ENCODE measurements around the gene PCED1B. TPM values are rescaled to one million over a fixed set of nuclear protein-coding genes. Genes with fewer than 3 reads are reported as not detected.

The PCED1B gene
- total RNA-seq, 1 donor from 2014 or later = 1.7 TPM

DNA sequence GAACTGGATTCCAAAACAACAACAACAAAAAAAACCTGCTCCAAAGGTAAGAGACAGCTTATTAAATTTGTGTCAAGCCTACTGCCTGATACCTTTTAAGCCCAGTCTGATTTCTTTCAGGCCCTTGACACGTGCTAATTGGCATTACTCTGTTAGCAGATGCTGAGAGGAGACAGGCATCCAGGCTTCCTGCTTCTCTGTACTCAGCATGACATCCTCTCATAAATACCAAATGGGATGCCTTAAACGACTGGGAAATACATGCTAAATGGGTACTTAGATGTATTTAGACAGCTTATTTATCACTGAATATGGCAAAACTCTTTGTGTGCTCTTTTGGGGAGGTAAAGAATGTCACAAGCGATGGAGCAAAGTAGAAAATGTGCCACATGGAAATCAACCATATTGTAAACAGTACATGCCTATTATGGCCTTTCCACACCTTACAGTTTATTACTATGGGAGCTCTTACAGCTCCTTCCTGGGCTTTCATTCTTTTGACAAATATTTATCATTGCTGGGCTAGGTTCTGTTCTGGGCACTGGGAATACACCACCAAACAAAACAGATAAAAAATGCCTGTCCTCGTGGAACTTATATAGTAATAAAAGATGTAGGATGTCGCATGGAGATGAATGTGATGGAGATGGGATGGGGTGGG lies 11.5 kb upstream of the PCED1B start:
- no peak for ATAC-seq

DNA sequence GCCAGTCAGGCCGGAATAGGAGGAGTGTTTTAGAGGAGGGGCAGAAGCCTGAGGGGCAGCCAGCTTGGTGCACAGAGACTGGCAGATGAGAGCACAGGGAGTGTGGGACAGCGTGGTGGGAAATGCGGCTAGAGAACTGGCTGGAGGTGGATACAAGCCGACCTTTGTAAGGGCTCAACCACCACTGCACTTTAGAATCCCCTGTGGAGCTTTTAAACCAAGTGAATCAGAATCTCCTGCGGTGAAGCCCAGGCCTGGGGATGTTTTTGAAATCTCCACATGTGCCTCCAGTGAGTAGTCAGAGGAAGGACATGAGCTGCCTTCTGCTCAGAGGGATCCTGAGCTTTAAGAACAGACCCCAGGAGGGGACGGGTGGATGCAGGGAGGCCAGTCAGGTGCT lies 10.9 kb upstream of the PCED1B start:
- ATAC-seq = no peak

DNA sequence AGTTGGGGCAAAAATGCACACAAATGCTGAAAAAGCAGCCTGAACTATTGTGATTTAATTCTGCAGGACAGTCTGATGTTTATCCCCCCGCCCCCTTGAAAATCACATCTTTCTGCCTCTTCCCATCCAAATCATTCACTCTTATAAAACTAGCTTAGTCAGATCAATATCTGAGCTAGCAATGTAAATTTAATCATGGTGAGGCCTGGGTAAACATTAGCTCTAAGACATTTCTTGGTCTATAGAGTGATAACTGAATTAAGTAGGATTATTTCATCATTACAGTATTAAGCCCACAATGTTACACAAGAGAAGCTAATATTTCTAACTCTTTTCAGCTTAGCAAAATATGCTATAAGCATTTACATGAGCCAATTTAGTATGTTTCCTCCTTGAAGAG lies 9.1 kb upstream of the PCED1B start:
- no peak for ATAC-seq

DNA sequence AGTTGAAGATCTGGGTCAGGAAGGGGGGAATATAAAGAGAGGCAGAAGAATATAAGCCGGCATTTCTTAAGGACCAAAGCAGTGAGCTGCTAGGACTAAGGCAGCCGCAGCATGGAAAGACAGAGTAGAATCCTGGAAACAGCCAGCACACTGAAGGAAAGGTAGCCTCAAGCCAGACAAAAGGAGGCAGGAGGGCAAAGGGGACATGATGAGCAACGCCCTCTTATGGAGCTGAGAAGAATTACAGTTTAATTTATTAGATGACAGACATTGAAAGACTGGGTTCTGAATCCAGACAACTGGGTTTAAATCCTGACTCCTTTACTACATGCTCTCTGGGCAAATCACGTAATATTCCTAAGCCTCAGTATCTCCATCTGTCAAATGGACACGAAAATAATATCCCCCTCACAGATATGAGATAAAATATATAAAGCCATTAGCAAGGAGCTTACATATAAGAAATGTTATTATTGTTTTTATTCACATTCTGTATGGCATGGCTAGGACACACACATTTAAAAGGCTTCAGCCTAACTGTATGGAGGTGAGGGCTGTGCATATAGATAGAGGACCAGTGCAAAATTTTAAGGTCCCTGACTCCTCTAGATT lies 8.1 kb upstream of the PCED1B start:
- peak; percentile 45 for ATAC-seq

DNA sequence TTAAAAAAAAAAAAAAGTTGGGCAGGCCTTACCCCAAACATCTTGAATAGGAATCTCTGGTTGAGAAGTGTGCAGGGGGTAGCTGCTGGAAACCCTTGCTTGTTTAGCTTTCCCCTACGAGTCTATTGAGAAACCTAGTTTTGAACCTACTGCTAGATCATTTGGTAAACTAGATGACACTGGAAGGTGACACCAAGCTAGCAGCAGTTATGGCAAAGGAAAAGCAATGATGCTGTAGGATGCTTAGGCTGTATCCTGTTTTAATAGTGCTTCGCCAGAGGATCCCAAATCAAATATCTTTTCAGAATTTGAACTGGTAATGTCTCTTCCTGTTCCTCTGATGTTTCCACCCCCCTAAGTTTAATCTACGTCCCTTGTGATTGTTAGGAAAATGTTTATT lies 5.5 kb upstream of the PCED1B start:
- no peak for ATAC-seq

DNA sequence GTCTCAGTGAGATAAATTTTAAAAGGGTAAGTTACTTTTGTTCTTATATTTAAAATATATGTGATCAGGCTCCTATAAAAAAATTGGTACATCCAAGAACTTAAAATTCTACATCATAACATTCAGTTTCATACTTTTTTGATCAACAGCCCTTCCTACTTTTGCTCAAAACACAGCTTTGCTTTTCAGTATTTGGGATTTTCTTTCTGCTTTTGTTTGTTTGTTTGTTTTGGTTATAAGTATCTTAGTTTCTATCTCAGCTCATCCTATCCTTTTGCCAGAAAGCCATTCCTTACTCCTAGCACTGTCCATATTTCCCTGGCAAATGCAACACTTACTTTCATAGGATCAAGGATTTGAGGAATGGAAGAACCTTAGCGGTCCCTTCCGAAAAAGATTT lies 4.7 kb upstream of the PCED1B start:
- no peak for ATAC-seq

DNA sequence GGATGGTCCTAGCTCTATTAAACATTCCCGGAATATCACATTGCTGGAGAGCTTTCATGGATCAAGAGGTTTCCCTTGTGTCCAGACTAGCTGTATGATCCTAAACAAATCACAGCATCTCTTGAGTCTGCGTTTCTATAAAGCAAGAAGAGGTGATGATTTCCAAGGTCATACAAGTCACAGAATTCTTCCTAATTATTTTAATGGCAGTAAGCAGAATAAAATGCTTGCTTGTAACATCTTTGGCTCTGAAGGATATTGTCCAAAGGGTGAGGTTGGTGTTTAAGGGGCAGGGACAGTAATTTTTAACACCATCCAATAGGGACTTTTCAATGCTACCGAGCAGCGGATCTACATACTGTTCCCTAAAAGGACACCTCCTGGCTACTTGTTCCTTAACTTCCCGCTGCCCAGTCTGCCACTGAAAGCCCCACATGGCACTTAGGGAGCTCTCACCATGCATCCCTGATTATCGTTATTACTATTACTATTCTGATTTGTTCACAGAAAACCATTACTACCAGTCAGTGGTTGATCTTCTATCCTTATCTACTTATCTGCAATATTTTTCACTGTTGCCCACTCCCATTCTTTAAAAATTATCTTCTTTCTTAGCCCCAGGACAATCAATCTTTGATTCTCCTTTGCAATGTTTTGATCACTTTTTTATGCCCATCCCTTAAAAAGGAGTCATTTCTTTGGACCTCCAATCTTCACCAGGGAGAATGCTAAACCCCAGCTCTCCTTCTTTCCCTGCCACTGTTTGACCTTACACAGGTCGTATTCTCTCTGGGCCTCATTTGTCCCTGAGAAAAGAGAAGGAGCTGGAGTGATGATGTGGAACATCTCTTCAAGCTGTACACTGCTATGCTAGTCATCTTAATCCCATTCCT lies 4.0 kb upstream of the PCED1B start:
- ATAC-seq = no peak

DNA sequence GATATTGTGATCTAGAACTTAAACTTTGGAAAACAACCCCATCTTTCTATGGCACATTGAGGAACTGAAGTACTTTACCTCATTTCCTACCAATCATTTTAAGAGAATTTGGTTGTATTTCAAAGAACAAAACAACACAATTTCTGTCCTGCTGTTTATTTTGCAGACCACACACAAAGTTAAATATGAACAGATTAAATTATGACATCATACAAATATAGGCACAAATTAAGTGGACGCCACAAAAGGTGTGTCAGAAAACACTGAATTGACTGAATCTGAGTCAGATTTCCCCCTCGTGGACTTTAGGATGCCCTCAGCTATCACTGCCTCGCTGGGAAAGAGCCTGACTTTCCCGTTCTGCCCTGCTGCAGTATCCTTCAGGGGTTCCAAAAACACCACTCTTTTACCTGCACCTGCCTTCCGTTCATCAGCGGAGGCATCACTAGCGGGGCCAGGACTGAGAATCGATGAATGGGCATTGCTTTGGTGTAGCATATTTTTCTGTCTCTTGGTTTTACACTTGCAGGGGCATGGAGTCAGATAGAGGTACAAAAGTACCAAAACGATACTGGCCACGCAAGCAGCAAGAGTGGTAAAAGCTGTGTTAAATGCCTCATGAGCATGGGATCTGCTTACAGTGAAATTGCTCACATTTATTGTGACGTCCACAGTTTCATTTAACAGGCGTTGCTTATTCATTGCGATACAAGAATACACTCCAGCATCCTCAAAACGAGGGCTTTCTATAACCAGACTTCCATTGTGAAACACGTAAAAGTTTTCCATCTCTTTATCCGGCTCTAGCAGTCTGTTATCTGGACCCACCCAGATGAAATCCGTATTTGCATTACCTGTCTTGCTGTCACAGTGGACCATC lies 2.0 kb upstream of the PCED1B start:
- ATAC-seq = no peak

DNA sequence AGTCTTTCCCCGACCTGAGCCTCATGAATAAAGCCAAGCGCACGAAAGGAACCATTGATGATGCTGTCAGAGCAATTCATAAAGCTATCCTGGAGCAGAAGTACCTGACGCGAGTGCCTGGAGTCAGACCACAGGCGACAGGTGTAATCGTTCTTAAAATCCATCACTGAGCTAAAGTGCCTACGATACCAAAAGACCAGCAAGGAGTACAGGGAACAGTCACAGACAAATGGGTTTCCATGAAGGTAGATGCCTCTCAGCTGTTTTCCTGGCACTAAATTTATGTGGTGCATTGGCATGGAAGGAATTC lies 1.4 kb upstream of the PCED1B start:
- ATAC-seq = no peak

DNA sequence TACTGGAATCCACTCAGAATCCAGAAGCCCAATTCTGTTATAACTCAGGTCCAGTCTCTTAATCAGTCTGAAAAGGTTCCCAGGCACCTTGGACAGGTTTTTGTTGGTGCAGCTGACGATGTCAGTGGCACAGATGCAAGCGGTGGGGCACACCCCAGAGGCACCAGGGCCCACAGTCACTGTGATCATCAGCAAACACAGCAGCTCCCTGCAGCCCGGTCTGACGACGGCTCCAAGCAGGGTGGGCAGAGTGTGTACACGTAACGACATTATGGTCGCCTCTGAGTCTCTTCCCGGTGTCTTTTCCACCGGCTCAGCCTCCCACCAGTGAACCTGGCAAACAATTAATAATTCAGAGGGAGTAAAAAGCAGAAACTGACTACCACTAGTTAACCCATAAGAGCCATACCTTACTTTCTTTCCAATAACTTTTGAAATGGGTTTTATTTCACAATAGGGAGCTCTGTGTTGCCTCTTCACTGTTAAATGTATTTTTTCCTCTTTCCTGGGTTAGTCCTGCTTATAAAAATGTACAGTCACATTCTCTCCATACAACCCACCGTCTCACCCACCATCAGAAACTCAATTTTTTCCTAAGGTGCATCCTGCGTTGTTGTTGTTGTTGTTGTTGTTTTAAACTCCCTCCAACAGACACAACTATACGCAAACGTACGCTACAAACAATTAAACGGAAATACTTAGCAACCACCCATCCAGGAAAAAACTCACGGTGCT lies 521 bp upstream of the PCED1B start:
- peak; percentile 51 for ATAC-seq

DNA sequence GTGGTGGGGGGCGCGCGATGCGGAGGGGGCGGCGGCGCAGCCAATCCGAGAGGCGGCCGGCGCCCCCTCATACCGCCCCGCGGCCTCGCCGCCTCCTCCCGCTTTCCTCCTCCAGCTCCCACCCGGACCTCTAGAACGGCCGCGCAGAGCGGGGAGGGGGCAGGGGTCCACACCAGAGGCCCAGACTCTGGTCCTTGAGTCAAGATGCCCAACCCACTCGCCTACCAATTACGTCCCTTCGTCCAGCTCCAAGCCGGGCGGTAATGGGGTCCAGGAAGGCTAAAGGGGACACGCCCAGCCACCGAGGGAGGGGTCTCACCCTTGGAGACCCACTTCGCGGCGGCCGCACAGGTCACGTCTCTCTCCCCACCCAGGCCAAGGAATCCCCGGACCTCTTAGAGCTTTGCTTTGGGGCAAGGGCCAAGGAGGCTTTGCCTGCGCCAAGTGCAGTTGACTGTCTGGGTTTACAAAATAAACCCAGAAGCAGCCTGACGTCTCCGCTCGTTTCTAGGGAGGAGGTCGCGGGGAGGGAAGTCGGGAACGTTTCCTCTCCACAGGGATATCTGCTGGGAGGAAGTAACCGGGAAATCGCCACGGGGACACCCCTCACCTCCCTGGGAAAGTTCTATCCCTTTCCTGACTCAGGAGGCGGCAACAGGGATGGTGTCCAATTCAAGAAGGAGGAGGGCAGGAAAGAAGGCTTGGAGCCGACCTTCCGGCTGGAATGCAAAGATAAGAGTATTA lies 732 bp downstream of the PCED1B start:
- peak; percentile 28 for ATAC-seq

DNA sequence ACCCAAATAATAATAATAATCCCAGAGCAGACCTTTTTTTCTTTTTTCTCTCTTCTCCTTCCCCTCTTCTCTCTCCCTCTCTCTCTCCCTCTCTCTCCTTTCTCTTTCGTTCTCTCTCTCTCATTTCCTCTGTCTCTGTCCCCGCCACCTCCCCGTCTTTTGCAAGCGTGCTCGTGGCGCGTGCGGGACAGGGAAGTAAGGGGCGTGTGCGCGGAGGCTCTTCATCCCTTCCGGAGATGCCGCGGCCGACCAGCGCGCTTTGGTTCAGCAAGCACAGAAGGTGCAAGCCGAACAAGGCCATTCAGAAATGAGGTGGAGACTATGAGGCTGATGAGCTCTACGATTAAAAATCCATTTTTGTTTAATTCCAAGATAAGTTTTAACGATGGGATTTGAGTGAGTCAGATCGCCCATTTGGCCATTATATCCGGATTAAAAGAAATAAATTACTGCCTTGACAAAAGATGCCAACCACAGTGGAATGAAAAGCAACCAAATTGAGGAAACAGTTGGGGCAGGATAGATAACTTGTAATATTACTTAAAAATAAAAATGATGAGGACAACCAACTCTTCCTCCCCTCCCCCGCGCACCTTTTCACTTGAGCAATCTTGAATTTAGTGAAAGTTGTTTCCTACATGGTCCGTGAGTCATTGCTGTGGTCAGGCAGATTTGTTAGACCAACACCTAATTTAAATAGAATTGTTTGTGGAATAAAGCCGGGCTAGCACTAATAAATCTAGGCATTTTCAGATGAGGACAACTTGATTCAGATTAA lies 1.5 kb downstream of the PCED1B start:
- peak; percentile 49 for ATAC-seq

DNA sequence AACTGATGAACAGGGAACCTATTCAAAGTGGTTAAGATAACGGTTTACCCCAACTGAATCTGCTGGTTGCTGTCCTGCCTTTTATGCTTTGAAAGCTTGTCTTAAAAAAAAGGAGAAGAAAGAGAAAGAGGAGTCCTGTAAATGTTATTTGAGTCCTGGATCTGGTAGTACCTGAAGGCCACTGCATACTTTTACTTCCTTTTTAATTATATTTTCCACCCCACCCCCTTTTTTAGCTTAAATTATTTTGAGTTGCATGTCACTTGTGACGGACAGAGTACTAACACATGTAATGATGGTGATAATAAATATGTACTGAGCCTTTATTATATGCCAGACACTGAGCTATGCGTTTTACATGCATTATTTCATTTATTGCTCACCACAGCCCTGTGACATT lies 2.9 kb downstream of the PCED1B start:
- no peak for ATAC-seq

DNA sequence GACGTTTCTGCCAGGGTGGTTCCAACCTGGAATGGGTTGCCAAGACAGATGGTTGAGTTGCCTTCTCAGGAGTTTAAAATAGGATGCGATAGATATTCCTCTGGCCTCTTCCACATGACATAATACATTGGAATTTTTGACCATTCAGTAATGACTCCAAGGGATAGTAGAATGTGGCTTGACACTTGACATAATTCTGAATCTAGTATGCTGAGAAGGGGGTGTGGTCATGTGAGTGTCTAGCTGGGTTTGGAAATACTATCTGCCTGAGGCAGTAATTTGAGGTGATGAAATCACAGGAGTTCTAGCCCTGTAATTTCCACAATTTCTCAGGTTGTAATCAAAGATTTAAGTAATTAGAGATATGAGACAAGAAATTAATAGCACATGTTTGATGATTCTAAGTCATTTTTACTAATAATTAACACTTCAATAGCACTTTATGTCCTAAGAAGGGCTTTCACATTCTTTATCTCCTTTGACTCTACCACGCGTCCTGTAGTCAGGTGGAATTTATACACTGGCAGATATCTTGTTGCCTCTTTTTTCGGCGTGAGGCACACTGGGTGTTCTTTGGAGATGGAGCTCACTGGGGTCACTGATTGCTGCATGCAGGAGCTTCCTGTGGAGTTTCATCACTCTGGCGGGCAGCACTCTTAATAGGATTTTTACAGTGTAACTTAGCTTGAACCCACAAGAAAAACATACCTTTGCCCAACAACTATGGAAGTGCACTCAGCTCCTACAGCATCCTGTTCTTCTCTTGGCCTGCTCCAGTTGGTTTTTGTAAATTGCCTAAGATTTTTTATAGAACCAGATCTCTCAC lies 3.6 kb downstream of the PCED1B start:
- ATAC-seq = peak; percentile 34

DNA sequence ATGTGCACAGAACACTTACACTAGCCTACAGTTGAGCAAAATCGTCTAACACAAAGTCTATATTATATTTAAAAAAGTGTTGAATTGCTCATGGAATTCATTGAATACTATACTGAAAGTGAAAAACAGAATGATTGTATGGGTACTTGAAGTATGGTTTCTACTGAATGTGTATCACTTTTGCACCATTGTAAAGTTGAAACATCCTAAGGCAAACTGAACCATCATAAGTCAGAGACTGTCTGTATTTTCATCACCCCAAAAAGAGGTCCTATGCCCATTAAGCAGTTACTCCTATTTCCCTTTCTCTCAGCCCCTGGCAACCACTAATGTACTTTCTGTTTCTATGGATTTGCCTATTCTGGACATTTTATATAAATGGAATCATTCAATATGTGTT lies 4.8 kb downstream of the PCED1B start:
- ATAC-seq = no peak

DNA sequence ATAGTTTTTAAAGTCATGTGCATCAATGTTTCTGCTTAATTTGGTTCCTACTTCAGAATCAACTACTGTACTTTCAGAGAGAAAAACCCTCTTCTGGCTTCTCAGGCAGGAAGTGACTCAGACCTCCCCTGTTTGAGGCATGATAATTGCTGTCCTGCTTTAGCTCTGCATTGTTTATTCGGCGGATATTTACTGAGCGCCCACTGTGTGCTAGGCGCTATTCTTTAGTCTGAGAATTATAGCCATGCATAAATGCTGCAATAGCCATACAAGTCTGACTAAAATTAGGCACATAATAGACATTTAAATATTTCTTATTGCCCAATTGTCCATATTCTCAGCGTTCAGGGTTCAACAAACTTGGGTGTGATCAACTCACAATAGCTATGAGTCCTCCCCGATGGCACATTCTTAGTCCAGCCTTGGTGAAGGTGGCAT lies 6.4 kb downstream of the PCED1B start:
- peak; percentile 34 for ATAC-seq

DNA sequence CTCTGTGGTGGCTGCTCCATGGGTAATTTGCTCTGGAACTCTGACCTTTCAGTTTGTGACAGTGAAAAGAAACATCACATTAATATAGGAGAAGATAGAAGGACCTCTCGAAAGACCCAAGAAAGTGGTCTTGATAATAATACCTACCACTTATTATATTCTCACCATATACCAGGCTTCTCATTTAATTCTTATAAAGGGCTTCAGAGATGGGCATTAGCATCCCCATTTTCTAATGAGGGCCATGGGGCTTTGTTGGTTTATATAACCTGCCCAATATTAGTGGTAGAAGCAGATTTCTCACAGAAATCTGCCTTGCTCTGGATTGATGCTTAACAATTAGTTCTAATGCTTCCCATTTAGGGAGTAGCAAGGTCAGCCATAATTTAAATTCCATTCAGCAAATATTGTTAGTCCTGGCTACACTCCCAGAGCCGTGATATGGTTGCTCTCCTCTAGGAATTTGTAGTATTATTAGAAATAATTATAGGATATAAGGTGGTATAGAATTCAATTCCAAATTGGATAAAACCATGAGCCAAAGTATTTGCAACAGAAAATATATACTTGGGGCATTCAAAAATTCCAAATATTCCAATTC lies 7.8 kb downstream of the PCED1B start:
- no peak for ATAC-seq

DNA sequence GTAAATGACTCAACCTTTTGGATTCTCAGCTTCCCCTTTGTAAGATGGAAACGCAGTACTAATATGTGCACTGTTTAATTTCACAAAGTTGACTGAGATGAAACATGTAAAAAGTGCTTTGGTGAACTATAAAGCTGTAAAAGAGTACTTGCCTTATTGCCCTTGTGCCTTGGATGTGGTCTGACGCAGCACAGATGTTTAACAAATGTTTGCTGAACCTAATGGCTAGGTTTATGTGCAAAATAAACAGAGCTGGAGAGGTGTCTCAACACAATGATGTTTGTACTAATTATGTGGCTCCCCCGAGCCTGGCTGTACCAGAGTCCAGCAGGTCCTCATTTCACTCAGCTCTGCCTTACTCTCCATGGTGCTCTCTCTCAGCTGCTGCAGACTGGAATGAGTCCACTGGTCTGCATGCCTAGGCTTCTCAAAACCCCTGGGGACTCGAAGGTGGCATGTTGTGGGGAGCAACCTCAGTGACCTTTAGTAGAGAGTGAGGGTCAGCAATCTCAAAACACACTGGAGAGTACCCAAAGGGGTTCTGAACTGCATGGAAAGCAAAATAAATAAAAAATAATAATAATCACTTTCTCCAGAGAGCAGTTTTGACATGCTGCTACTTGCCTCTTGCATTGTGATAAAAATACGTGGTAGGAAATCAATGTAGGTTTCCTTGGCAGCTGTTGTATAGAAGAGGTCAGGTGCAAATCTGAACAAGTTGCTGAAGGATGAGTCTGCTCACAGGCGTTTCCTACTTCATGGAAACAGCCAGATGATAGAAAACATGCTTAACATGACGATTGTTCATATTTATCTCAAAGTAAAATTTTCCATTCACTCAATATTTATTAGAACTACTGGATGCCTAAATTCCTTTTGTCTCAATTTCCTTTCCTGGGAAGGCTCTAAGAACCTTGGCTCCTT lies 8.9 kb downstream of the PCED1B start:
- peak; percentile 84 for ATAC-seq
